ENCODE measurements around the gene AGAP1.
"Not testable (repeated sequence)": the region's sequence is repeated elsewhere in the genome, so short reads cannot be mapped to it uniquely, and the experiment has no call there.

The AGAP1 gene

GRCh38 chr2:235595422-235596010, 101.7 kb downstream of the AGAP1 start:
- DNase-seq = peak; percentile 42

- no peak for DNase-seq
Measured at GRCh38 chr2:235596272-235596671, 102.4 kb downstream of the AGAP1 start.

- no peak for DNase-seq
Measured at GRCh38 chr2:235597081-235597615, 103.3 kb downstream of the AGAP1 start.

- no peak for DNase-seq
Measured at GRCh38 chr2:235598026-235598425, 104.2 kb downstream of the AGAP1 start.

GRCh38 chr2:235598532-235599531, 105.0 kb downstream of the AGAP1 start:
- DNase-seq = no peak

GRCh38 chr2:235599596-235600338, 105.9 kb downstream of the AGAP1 start:
- no peak for DNase-seq

- DNase-seq = no peak
Measured at GRCh38 chr2:235600406-235600805, 106.6 kb downstream of the AGAP1 start.

- no peak for DNase-seq
Measured at GRCh38 chr2:235600926-235601325, 107.1 kb downstream of the AGAP1 start.

GRCh38 chr2:235601960-235602704, 108.3 kb downstream of the AGAP1 start:
- no peak for DNase-seq

GRCh38 chr2:235602971-235603370, 109.1 kb downstream of the AGAP1 start:
- not testable (repeated sequence) for DNase-seq

- no peak for DNase-seq
Measured at GRCh38 chr2:235603659-235604058, 109.8 kb downstream of the AGAP1 start.

GRCh38 chr2:235605312-235606003, 111.6 kb downstream of the AGAP1 start:
- DNase-seq = peak; percentile 53

- no peak for DNase-seq
Measured at GRCh38 chr2:235606004-235606715, 112.3 kb downstream of the AGAP1 start.

- no peak for DNase-seq
Measured at GRCh38 chr2:235607546-235608199, 113.8 kb downstream of the AGAP1 start.

- no peak for DNase-seq
Measured at GRCh38 chr2:235608200-235608887, 114.5 kb downstream of the AGAP1 start.

GRCh38 chr2:235609321-235609720, 115.5 kb downstream of the AGAP1 start:
- no peak for DNase-seq

GRCh38 chr2:235609746-235610145, 115.9 kb downstream of the AGAP1 start:
- DNase-seq = no peak

- no peak for DNase-seq
Measured at GRCh38 chr2:235610696-235611257, 116.9 kb downstream of the AGAP1 start.

GRCh38 chr2:235611349-235611748, 117.5 kb downstream of the AGAP1 start:
- no peak for DNase-seq
